IMR-90 (cell line): ENCODE measurements around the gene CDKAL1. TPM values are rescaled to one million over a fixed set of nuclear protein-coding genes. Genes with fewer than 3 reads are reported as not detected.
A peak's percentile ranks its signal among the peaks of the same experiment; 100 is the strongest.

Experiments
- ATAC-seq: fragments of 200-7000 bp; cut with Tn5 transposase; 2 replicates; pipeline ENCODE4 v1.9.1; 2020; ENCODE audit warnings: low read depth, mild to moderate bottlenecking, moderate library complexity
- BruUV-seq: library from RNA; stranded (reverse); fragments of 400-500 nt; replicated peaks from 2 replicates; lab custom pipeline; 2021; lab: Mats Ljungman, UMichigan
- CTCF ChIA-PET: fragments of 300-600 bp; formaldehyde crosslinking; extraction: SDS; loops from one replicate; lab custom pipeline; 2021; ENCODE audit warnings: antibody characterized with exemption; lab: Yijun Ruan, JAX
- POLR2A ChIA-PET: fragments of 300-600 bp; sonication (Branson Sonifier 250); formaldehyde crosslinking; loops from one replicate; lab custom pipeline; 2022; ENCODE audit warnings: antibody characterized with exemption; ENCODE audit not compliant: unreplicated experiment; lab: Charles Lee
- DNase-seq: peaks from one replicate; pipeline ENCODE4 v3.0.0; 2013
- H2AFZ ChIP-seq: replicated peaks from 2 replicates; pipeline ENCODE3; 2013; ENCODE audit warnings: low read length, mild to moderate bottlenecking; ENCODE audit not compliant: poor library complexity
- H2AK5ac ChIP-seq: 2 replicates; pipeline ENCODE4 v1.6.1; 2013; ENCODE audit warnings: low read depth, low read length, inconsistent platforms
- H2AK9ac ChIP-seq: replicated peaks from 2 replicates; pipeline ENCODE3; 2013; ENCODE audit warnings: mild to moderate bottlenecking, low read depth, low read length, moderate library complexity; ENCODE audit not compliant: poor library complexity
- H2BK120ac ChIP-seq: 2 replicates; pipeline ENCODE4 v1.6.1; 2013; ENCODE audit warnings: low read depth, low read length, inconsistent platforms
- H2BK15ac ChIP-seq: 3 replicates; pipeline ENCODE4 v1.6.1; 2013; ENCODE audit warnings: low read depth, low read length, inconsistent platforms
- H2BK20ac ChIP-seq: 2 replicates; pipeline ENCODE4 v1.6.1; 2013; ENCODE audit warnings: low read depth, mild to moderate bottlenecking, inconsistent platforms, low read length, moderate library complexity
- H2BK5ac ChIP-seq: 2 replicates; pipeline ENCODE4 v1.6.1; 2013; ENCODE audit warnings: mild to moderate bottlenecking, low read depth, low read length, inconsistent platforms; ENCODE audit not compliant: poor library complexity, severe bottlenecking
- H3K14ac ChIP-seq: replicated peaks from 2 replicates; pipeline ENCODE4 v1.6.1; 2013; ENCODE audit warnings: low read depth, low read length, inconsistent platforms
- H3K18ac ChIP-seq: 2 replicates; pipeline ENCODE4 v1.6.1; 2013; ENCODE audit warnings: low read depth, low read length, control low read depth
- H3K23ac ChIP-seq: 2 replicates; pipeline ENCODE4 v1.6.1; 2013; ENCODE audit warnings: low read depth, low read length, inconsistent platforms
- H3K27ac ChIP-seq: 2 replicates; pipeline ENCODE4 v1.5.1; 2013; ENCODE audit warnings: mild to moderate bottlenecking, control low read depth, low read length; ENCODE audit not compliant: insufficient read depth
- H3K27me3 ChIP-seq: 2 replicates; pipeline ENCODE4 v1.6.1; 2013; ENCODE audit warnings: low read length; ENCODE audit not compliant: control insufficient read depth, insufficient read depth
- H3K36me3 ChIP-seq: 2 replicates; pipeline ENCODE4 v1.6.1; 2013; ENCODE audit warnings: low read length, mixed read lengths; ENCODE audit not compliant: control insufficient read depth, insufficient read depth
- H3K4ac ChIP-seq: 2 replicates; pipeline ENCODE4 v1.6.1; 2013; ENCODE audit warnings: low read depth, low read length, inconsistent platforms
- H3K4me1 ChIP-seq: 2 replicates; pipeline ENCODE4 v1.6.1; 2013; ENCODE audit warnings: low read length, mixed read lengths; ENCODE audit not compliant: control insufficient read depth, insufficient read depth
- H3K4me2 ChIP-seq: 2 replicates; pipeline ENCODE4 v1.6.1; 2013; ENCODE audit warnings: low read depth, mild to moderate bottlenecking, control low read depth, low read length, moderate library complexity
- H3K4me3 ChIP-seq: 2 replicates; pipeline ENCODE4 v1.5.1; 2013; ENCODE audit warnings: low read depth, mild to moderate bottlenecking, control low read depth, low read length, moderate library complexity; ENCODE audit not compliant: insufficient read depth
- H3K56ac ChIP-seq: 2 replicates; pipeline ENCODE4 v1.6.1; 2013; ENCODE audit warnings: low read length, inconsistent platforms; ENCODE audit not compliant: insufficient read depth; ENCODE audit errors: extremely low read depth
- H3K79me1 ChIP-seq, 2 experiments: 2 replicates each; pipeline ENCODE4 v1.6.1; 2013; ENCODE audit warnings: low read length in 2 of 2, inconsistent platforms in 1 of 2, low read depth in 1 of 2
- H3K9ac ChIP-seq: 2 replicates; pipeline ENCODE4 v1.6.1; 2013; ENCODE audit warnings: low read depth, low read length, control low read depth
- H3K9me1 ChIP-seq: 2 replicates; pipeline ENCODE4 v1.6.1; 2013; ENCODE audit warnings: low read length, inconsistent platforms; ENCODE audit not compliant: insufficient read depth
- H3K9me3 ChIP-seq: 2 replicates; pipeline ENCODE4 v1.6.1; 2013; ENCODE audit warnings: low read length; ENCODE audit not compliant: control insufficient read depth, insufficient read depth
- H4K20me1 ChIP-seq: 2 replicates; pipeline ENCODE4 v1.6.1; 2013; ENCODE audit warnings: low read length, inconsistent platforms; ENCODE audit not compliant: insufficient read depth
- H4K5ac ChIP-seq: 2 replicates; pipeline ENCODE4 v1.6.1; 2013; ENCODE audit warnings: mild to moderate bottlenecking, low read depth, low read length, control low read depth
- H4K8ac ChIP-seq, 2 experiments: 2 replicates each; pipeline ENCODE4 v1.6.1; 2013; ENCODE audit warnings: low read depth in 2 of 2, low read length in 2 of 2, control low read depth in 1 of 2, inconsistent platforms in 1 of 2
- H4K91ac ChIP-seq: 2 replicates; pipeline ENCODE4 v1.6.1; 2013; ENCODE audit warnings: low read depth, low read length, inconsistent platforms; ENCODE audit not compliant: insufficient read depth
- BHLHE40 ChIP-seq: fragments of 150-350 bp; IDR thresholded peaks from 2 replicates; pipeline ENCODE4 v1.6.1; 2016; ENCODE audit warnings: mild to moderate bottlenecking, low read depth, low read length
- CEBPB ChIP-seq: IDR thresholded peaks from 2 replicates; pipeline ENCODE4 v1.6.1; 2012; ENCODE audit warnings: low read depth, low read length, improper control_type of control experiment
- CHD1 ChIP-seq: IDR thresholded peaks from 2 replicates; pipeline ENCODE4 v1.6.1; 2012; ENCODE audit warnings: low read depth, low read length, improper control_type of control experiment
- CTCF ChIP-seq: conservative IDR thresholded peaks from 2 replicates; pipeline ENCODE4 v1.5.1; 2012; ENCODE audit warnings: mild to moderate bottlenecking, low read depth, low read length, improper control_type of control experiment
- ELK1 ChIP-seq: fragments of 150-350 bp; IDR thresholded peaks from 2 replicates; pipeline ENCODE4 v1.6.1; 2016; ENCODE audit warnings: low read depth, mild to moderate bottlenecking, low read length, moderate library complexity, borderline replicate concordance
- FOS ChIP-seq: fragments of 150-350 bp; IDR thresholded peaks from 2 replicates; pipeline ENCODE4 v1.6.1; 2016; ENCODE audit warnings: low read depth, low read length
- MAFK ChIP-seq: IDR thresholded peaks from 2 replicates; pipeline ENCODE4 v1.6.1; 2012; ENCODE audit warnings: low read depth, low read length, improper control_type of control experiment
- MAZ ChIP-seq: IDR thresholded peaks from 2 replicates; pipeline ENCODE4 v1.6.1; 2012; ENCODE audit warnings: low read depth, mild to moderate bottlenecking, low read length, improper control_type of control experiment, moderate library complexity, borderline replicate concordance
- MXI1 ChIP-seq: IDR thresholded peaks from 2 replicates; pipeline ENCODE4 v1.6.1; 2012; ENCODE audit warnings: low read depth, mild to moderate bottlenecking, low read length, moderate library complexity, borderline replicate concordance
- NFE2L2 ChIP-seq: fragments of 150-350 bp; IDR thresholded peaks from 2 replicates; pipeline ENCODE4 v1.6.1; 2016; ENCODE audit warnings: low read depth, mild to moderate bottlenecking, low read length
- POLR2A ChIP-seq: IDR thresholded peaks from 2 replicates; pipeline ENCODE4 v1.6.1; 2012; ENCODE audit warnings: mild to moderate bottlenecking, low read depth, low read length
- RCOR1 ChIP-seq: IDR thresholded peaks from 2 replicates; pipeline ENCODE4 v1.6.1; 2012; ENCODE audit warnings: mild to moderate bottlenecking, low read length, improper control_type of control experiment; ENCODE audit not compliant: insufficient replicate concordance
- RFX5 ChIP-seq: IDR thresholded peaks from 2 replicates; pipeline ENCODE4 v1.8.0; 2012; ENCODE audit warnings: low read depth, mild to moderate bottlenecking, low read length, moderate library complexity
- SMC3 ChIP-seq: fragments of 150-350 bp; IDR thresholded peaks from 2 replicates; pipeline ENCODE4 v1.6.1; 2016; ENCODE audit warnings: low read depth, mild to moderate bottlenecking, antibody characterized with exemption, low read length, moderate library complexity
- USF2 ChIP-seq: fragments of 150-350 bp; IDR thresholded peaks from 2 replicates; pipeline ENCODE4 v1.6.1; 2017; ENCODE audit warnings: mild to moderate bottlenecking, antibody characterized with exemption, low read length, low read depth
- WGBS, 2 experiments: methylation state at CpG; one replicate each; pipeline versions ENCODE4 v1.1.5 to v1.1.7; 2013; ENCODE audit warnings: missing lambda C conversion rate in 2 of 2; ENCODE audit not compliant: insufficient read length in 1 of 2; ENCODE audit errors: extremely low coverage in 2 of 2; 5-methylcytosine and 5-hydroxymethylcytosine counted together
- dilution Hi-C: fragments of 300-500 bp; cut with HindIII; formaldehyde crosslinking; loops from one replicate; pipeline ENCODE4 v1.14.3; 2018; ENCODE audit warnings: low sequenced_read_pairs; ENCODE audit not compliant: unreplicated experiment
- in situ Hi-C: fragments of 300-500 bp; cut with MboI; formaldehyde crosslinking; loops from 3 replicates; pipeline ENCODE4 v1.14.3; 2019; ENCODE audit warnings: low sequenced_read_pairs, inconsistent platforms, mixed read lengths
- intact Hi-C: fragments of 100-400 bp; cut with micrococcal nuclease; formaldehyde crosslinking; loops from 2 replicates; pipeline ENCODE4 v1.10.0; 2022
- polyA plus RNA-seq, 3 experiments: library from polyadenylated mRNA; depleted of rRNA; stranded (reverse); fragments of >200 nt; gene quantifications; 2 replicates each; pipeline ENCODE4 v1.2.3, GENCODE V29; 2012; ENCODE audit warnings: low replicate concordance in 1 of 3
- total RNA-seq: library from RNA; depleted of rRNA; stranded (reverse); fragments of >200 nt; gene quantifications from 2 replicates; pipeline ENCODE4 v1.2.3, GENCODE V29; 2012

CDKAL1 gene
- total and polyA plus RNA-seq, 2 of the 4 experiments (the other 2 are of a cell fraction), result 3.7 to 13.1 TPM

- Histone ChIP-seq H2BK120ac (no peak overlapping the region), H3K9me1 (no peaks in the 10 kb centered on the region), H4K8ac (no peak overlapping the region), H2AK9ac (no peak overlapping the region), H3K27ac (no peak overlapping the region), H3K4ac (no peak overlapping the region), H3K79me1 (no peaks in the 10 kb centered on the region), H4K91ac (no peak overlapping the region), H2BK5ac (no peak overlapping the region), H3K9ac (no peak overlapping the region), H3K4me3 (no peak overlapping the region), H3K56ac (no peak overlapping the region), H3K36me3 (no peaks in the 10 kb centered on the region), H2AFZ (no peak overlapping the region), H4K20me1 (no peaks in the 10 kb centered on the region), H3K4me1 (no peaks in the 10 kb centered on the region), H3K18ac (no peak overlapping the region), H3K23ac (no peak overlapping the region), H3K14ac (0 out of 2 replicates have a peak overlapping the region, but pooled peaks have one; percentile 2), H3K9me3 (peaks cover 3% of the 10 kb centered on the region; the same call in 1 of the 2 replicates), H2BK15ac (no peak overlapping the region), H2BK20ac (no peak overlapping the region), H3K4me2 (no peak overlapping the region), H2AK5ac (no peak overlapping the region), H4K5ac (no peak overlapping the region), H3K27me3 (peaks cover 3% of the 10 kb centered on the region; the same call in 1 of the 2 replicates)
- ATAC-seq, result no peak
- in situ Hi-C loops (no loop called here), dilution Hi-C loops (no loop called here), intact Hi-C loops (no loop called here)
- 86% methylated on average over 2 of the region's 10 CpGs; no CpG with 5 or more reads in 1 of the 2 experiments for WGBS, 2 experiments
- ChIA-PET POLR2A (no interaction called here), CTCF (no interaction called here)
- TF ChIP-seq ELK1 (no peak), NFE2L2 (no peak), MXI1 (no peak), CEBPB (no peak), CHD1 (no peak), SMC3 (no peak), MAFK (no peak), BHLHE40 (no peak), USF2 (no peak), POLR2A (no peak), CTCF (no peak), MAZ (no peak), RCOR1 (no peak), FOS (no peak), RFX5 (no peak)
- DNase-seq, result no peak
- BruUV-seq, result no TSS peak
Observed at GRCh38 chr6:21264288-21265033, 730.2 kb downstream of the CDKAL1 start.
